ENCODE data around the gene ACTN3.
"Not testable (repeated sequence)": the region's sequence is repeated elsewhere in the genome, so short reads cannot be mapped to it uniquely, and the experiment has no call there.

Gene ACTN3

DNA sequence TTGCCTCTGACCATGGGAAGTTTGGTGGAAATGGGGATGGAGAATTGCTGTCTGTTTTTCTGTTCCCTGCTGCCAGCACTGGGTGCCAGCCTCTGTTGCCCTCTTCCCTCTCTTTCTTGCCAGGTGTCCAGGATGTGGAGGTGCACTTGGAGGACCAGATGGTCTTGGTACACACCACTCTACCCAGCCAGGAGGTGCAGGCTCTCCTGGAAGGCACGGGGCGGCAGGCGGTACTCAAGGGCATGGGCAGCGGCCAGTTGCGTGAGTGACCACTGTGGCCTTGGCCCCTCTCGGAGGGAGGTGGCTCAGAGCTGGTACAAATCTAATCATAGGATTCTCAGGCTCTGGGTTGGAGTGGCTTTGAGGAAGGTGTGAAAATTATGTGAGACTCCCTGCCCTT is 52.3 kb downstream of the ACTN3 start:
- DNase-seq (ENCODE audit: low read depth in 2 of 2): no peak

DNA sequence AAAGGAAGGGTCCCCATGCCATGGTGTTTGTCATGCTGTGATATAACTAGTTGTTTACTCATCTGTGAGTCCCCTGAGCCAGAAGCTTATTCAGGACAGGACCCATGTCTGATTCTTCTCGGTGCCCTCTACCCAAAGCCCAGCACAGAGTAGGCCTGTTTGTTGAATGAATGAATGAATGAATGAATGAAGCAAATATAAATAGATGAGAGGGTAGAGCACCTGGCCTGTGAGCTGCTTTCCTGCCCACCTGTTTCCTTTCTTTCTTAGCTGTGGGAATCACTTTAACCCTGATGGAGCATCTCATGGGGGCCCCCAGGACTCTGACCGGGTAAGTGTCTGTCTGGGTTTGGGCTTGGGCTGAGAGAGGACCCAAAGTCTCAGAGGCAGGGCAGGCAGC is 53.5 kb downstream of the ACTN3 start:
- DNase-seq (ENCODE audit: low read depth in 2 of 2): no peak

DNA sequence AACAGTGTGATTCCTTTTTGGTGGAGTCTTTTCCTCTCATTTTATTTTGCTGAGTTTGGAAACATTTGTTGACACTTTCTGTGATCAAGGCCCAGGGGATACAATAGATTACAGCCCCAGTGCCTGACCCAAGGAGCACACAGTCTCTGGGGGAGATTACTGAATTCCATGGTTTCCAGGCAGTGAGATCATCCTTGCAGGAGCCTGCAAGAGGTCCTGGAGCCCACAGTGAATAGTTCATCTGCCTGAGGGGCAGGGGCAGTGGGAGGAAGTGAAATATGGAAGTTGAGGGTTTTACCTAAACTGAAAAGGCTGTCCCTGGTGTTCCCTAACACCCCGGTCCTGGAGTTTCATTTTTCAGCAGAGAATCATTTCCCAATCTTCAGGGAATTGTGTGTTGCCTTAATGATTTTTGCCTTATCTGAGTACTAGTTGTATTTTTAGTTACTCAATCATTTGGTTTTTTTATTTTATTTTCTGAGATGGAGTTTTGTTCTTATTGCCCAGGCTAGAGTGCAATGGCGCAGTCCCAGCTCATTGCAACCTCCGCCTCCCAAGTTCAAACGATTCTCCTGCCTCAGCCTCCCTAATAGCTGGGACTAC is 54.0 kb downstream of the ACTN3 start:
- no peak for DNase-seq (ENCODE audit: low read depth in 2 of 2)

- DNase-seq (ENCODE audit: low read depth in 2 of 2): no peak
Observed at GRCh38 chr11:66603072-66603471, 56.4 kb downstream of the ACTN3 start.

GRCh38 chr11:66604155-66604554 is 57.5 kb downstream of the ACTN3 start:
- DNase-seq (ENCODE audit: low read depth in 2 of 2): no peak

- DNase-seq (ENCODE audit: low read depth in 2 of 2): not testable (repeated sequence)
Observed at GRCh38 chr11:66606608-66607007, 59.9 kb downstream of the ACTN3 start.

GRCh38 chr11:66607126-66607834 is 60.6 kb downstream of the ACTN3 start:
- DNase-seq (ENCODE audit: low read depth in 2 of 2): no peak

DNA sequence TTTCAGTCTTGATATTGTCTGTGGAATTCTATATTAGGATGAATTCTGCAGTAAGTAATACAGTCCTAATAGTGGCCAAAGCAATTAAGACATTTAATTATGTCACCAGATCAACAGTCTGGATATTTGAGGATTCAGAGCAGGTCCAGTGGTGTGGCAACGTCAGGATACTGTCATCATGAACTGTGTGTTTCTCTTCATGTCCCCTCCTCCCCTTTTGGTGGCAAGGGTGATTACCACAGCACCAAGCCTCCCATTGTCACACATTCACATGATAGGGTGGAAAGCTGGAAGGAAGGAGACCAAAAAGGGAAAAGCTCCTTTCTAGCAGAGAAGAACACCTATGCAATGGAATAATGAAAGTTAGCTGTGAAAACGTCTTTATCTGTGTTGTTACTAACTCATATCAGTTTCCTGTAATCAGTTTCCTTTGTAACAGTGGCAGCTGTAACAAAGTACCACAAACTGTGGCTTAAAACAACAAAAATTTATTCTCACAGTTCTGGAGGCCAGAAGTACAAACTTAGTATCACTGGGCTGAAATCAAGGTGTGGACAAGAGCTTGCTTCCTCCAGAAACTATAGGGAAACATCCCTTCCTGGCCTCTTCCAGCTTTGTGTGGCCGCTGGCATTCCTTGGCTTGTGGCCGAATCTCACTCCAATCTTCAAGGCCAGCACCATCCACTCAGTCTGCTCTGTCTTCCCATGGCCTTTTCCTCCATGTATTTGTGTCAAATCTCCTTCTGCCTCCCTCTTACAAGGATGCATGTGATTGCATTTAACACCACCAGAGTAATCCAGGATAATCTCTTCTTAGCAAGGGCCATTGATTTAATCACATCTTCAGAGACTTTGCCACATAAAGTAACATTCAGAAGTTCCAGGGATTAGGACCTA is 63.3 kb downstream of the ACTN3 start:
- DNase-seq (ENCODE audit: low read depth in 2 of 2): no peak

DNA sequence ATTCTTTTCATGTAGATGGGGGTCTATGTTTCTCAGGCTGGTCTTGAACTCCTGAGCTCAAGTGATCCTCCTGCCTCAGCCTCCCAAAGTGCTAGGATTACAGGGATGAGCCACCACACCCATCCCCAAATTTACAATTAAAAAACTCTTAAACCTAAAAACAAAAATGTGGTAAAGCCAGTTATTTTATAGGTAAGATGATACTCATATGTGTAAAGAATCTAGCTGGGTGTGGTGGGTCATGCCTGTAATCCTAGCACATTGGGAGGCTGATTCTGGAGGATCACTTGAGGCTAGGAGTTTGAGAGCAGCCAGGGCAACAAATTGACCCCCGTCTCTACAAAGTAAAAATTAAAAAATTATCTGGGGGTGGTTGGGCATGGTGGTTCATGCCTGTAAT is 65.8 kb downstream of the ACTN3 start:
- DNase-seq (ENCODE audit: low read depth in 2 of 2): no peak
